ENCODE measurements around the gene DPH7.

DPH7 gene

GRCh38 chr9:137612741-137613142 lies 34.0 kb upstream of the DPH7 start:
- Histone ChIP-seq H3K36me3 (ENCODE audit: insufficient read depth, low read length) (no peaks in the 10 kb centered on the region), H3K9me2 (replicated peaks; ENCODE audit: low read depth, low read length) (no peaks in the 10 kb centered on the region), H3K9me3 (ENCODE audit: insufficient read depth, low read depth, low read length) (no peaks in the 10 kb centered on the region), H3K4me3 (ENCODE audit: low read length, poor library complexity, severe bottlenecking) (no peak overlapping the region), H3K27me3 (ENCODE audit: insufficient read depth, low read length, poor library complexity, severe bottlenecking) (no peaks in the 10 kb centered on the region), H2AFZ (ENCODE audit: low read length) (no peak overlapping the region), H4K20me1 (ENCODE audit: insufficient read depth, low read length, poor library complexity, severe bottlenecking) (peaks cover 15% of the 10 kb centered on the region), H3F3A (ENCODE audit: low read depth) (no peaks in the 10 kb centered on the region), H3K4me1 (ENCODE audit: insufficient read depth, low read length, poor library complexity, severe bottlenecking) (peaks cover 13% of the 10 kb centered on the region), H3K9ac (ENCODE audit: low read depth, low read length, poor library complexity, severe bottlenecking) (no peak overlapping the region), H3K79me2 (ENCODE audit: insufficient read depth, low read length) (peaks cover 22% of the 10 kb centered on the region), H3K4me2 (ENCODE audit: low read depth, low read length, poor library complexity, severe bottlenecking) (no peak overlapping the region)
- TF ChIP-seq EZH2phosphoT487 (IDR thresholded peaks at IDR 0.05; ENCODE audit: borderline replicate concordance): no peak
- TF ChIP-seq CTCF (conservative IDR thresholded peaks at IDR 0.05; ENCODE audit: low read length): no peak

GRCh38 chr9:137611623-137612609 lies 33.2 kb upstream of the DPH7 start:
- no peaks in the 10 kb centered on the region for H3K36me3 ChIP-seq (ENCODE audit: insufficient read depth, low read length)
- H3K9ac ChIP-seq (ENCODE audit: low read depth, low read length, poor library complexity, severe bottlenecking): no peak overlapping the region
- H3K4me2 ChIP-seq (ENCODE audit: low read depth, low read length, poor library complexity, severe bottlenecking): no peak overlapping the region
- no peaks in the 10 kb centered on the region for H3K9me3 ChIP-seq (ENCODE audit: insufficient read depth, low read depth, low read length)
- no peaks in the 10 kb centered on the region for H3K27me3 ChIP-seq (ENCODE audit: insufficient read depth, low read length, poor library complexity, severe bottlenecking)
- TF ChIP-seq CTCF (conservative IDR thresholded peaks at IDR 0.05; ENCODE audit: low read length) (no peak), EZH2phosphoT487 (IDR thresholded peaks at IDR 0.05; ENCODE audit: borderline replicate concordance) (no peak)
- peaks cover 13% of the 10 kb centered on the region for H3K4me1 ChIP-seq (ENCODE audit: insufficient read depth, low read length, poor library complexity, severe bottlenecking)
- no peak overlapping the region for H2AFZ ChIP-seq (ENCODE audit: low read length)
- H3K4me3 ChIP-seq (ENCODE audit: low read length, poor library complexity, severe bottlenecking): no peak overlapping the region
- H3F3A ChIP-seq (ENCODE audit: low read depth): no peaks in the 10 kb centered on the region
- H3K79me2 ChIP-seq (ENCODE audit: insufficient read depth, low read length): peaks cover 21% of the 10 kb centered on the region; the same call in 1 of the 2 replicates
- no peaks in the 10 kb centered on the region for H3K9me2 ChIP-seq (replicated peaks; ENCODE audit: low read depth, low read length)
- peaks cover 12% of the 10 kb centered on the region for H4K20me1 ChIP-seq (ENCODE audit: insufficient read depth, low read length, poor library complexity, severe bottlenecking)

- no peak overlapping the region for H2AFZ ChIP-seq (ENCODE audit: low read length)
- TF ChIP-seq CTCF (conservative IDR thresholded peaks at IDR 0.05; ENCODE audit: low read length): no peak
- H3K4me1 ChIP-seq (ENCODE audit: insufficient read depth, low read length, poor library complexity, severe bottlenecking): peaks cover 16% of the 10 kb centered on the region
- no peaks in the 10 kb centered on the region for H3K27me3 ChIP-seq (ENCODE audit: insufficient read depth, low read length, poor library complexity, severe bottlenecking)
- H3K9me3 ChIP-seq (ENCODE audit: insufficient read depth, low read depth, low read length): no peaks in the 10 kb centered on the region
- H3K79me2 ChIP-seq (ENCODE audit: insufficient read depth, low read length): peaks cover 21% of the 10 kb centered on the region
- H4K20me1 ChIP-seq (ENCODE audit: insufficient read depth, low read length, poor library complexity, severe bottlenecking): peaks cover 18% of the 10 kb centered on the region
- no peak overlapping the region for H3K4me2 ChIP-seq (ENCODE audit: low read depth, low read length, poor library complexity, severe bottlenecking)
- no peak overlapping the region for H3K4me3 ChIP-seq (ENCODE audit: low read length, poor library complexity, severe bottlenecking)
- H3K9me2 ChIP-seq (replicated peaks; ENCODE audit: low read depth, low read length): no peaks in the 10 kb centered on the region
- H3K9ac ChIP-seq (ENCODE audit: low read depth, low read length, poor library complexity, severe bottlenecking): no peak overlapping the region
- no peaks in the 10 kb centered on the region for H3K36me3 ChIP-seq (ENCODE audit: insufficient read depth, low read length)
- H3F3A ChIP-seq (ENCODE audit: low read depth): no peaks in the 10 kb centered on the region
Measured at GRCh38 chr9:137610944-137611343, 32.2 kb upstream of the DPH7 start.
